Activated CD8-positive, alpha-beta T cell treated with anti-CD3 and anti-CD28 coated beads for 36 hours (primary cell): ENCODE data around the gene SBNO2. TPM values are rescaled to one million over a fixed set of nuclear protein-coding genes. Genes with fewer than 3 reads are reported as not detected.
A peak's percentile ranks its signal among the peaks of the same experiment; 100 is the strongest.

Experiments used
- ATAC-seq: fragments of 200-7000 bp; cut with Tn5 transposase; one replicate; pipeline ENCODE4 v1.10.0; 2021; ENCODE audit warnings: mild to moderate bottlenecking, moderate library complexity
- CTCF ChIA-PET: fragments of 350-600 bp; sonication (Branson Sonifier 250); formaldehyde crosslinking; loops from one replicate; lab custom pipeline; 2021; ENCODE audit warnings: antibody characterized with exemption; lab: Charles Lee
- POLR2A ChIA-PET: fragments of 350-600 bp; sonication (Branson Sonifier 250); formaldehyde crosslinking; loops from one replicate; lab custom pipeline; 2021; ENCODE audit warnings: antibody characterized with exemption; lab: Charles Lee
- DNase-seq: peaks from one replicate; pipeline ENCODE4 v3.0.0-alpha.2; 2020
- H3K27ac Mint-ChIP-seq: one replicate; pipeline ENCODE4 v1.8.0; 2021; ENCODE audit warnings: mild to moderate bottlenecking, mixed read lengths
- H3K27me3 Mint-ChIP-seq: one replicate; pipeline ENCODE4 v1.8.0; 2021; ENCODE audit warnings: mixed read lengths
- H3K36me3 Mint-ChIP-seq: one replicate; pipeline ENCODE4 v1.8.0; 2021; ENCODE audit warnings: low read depth, mixed read lengths
- H3K4me1 Mint-ChIP-seq: one replicate; pipeline ENCODE4 v1.8.0; 2021; ENCODE audit warnings: low read depth, mixed read lengths
- H3K4me3 Mint-ChIP-seq: one replicate; pipeline ENCODE4 v1.8.0; 2021; ENCODE audit warnings: mild to moderate bottlenecking, moderate library complexity, mixed read lengths
- H3K9me3 Mint-ChIP-seq: one replicate; pipeline ENCODE4 v1.8.0; 2021; ENCODE audit warnings: mixed read lengths
- intact Hi-C: fragments of 100-400 bp; cut with micrococcal nuclease; formaldehyde crosslinking; loops from one replicate; pipeline ENCODE4 v1.10.0; 2022
- total RNA-seq, 2 experiments: library from RNA; stranded (reverse); gene quantifications; one replicate each; pipeline ENCODE4 v1.2.3, GENCODE V29; 2021
- TF ChIP-seq, protein P1 (sequence below): fragments of 200-600 bp; IDR thresholded peaks from one replicate; pipeline ENCODE4 v1.8.0; 2022; ENCODE audit warnings: antibody characterized with exemption, mild to moderate bottlenecking

SBNO2 gene
- total RNA-seq, 2 experiments from 2014 or later: 41.7 to 42.0 TPM

DNA sequence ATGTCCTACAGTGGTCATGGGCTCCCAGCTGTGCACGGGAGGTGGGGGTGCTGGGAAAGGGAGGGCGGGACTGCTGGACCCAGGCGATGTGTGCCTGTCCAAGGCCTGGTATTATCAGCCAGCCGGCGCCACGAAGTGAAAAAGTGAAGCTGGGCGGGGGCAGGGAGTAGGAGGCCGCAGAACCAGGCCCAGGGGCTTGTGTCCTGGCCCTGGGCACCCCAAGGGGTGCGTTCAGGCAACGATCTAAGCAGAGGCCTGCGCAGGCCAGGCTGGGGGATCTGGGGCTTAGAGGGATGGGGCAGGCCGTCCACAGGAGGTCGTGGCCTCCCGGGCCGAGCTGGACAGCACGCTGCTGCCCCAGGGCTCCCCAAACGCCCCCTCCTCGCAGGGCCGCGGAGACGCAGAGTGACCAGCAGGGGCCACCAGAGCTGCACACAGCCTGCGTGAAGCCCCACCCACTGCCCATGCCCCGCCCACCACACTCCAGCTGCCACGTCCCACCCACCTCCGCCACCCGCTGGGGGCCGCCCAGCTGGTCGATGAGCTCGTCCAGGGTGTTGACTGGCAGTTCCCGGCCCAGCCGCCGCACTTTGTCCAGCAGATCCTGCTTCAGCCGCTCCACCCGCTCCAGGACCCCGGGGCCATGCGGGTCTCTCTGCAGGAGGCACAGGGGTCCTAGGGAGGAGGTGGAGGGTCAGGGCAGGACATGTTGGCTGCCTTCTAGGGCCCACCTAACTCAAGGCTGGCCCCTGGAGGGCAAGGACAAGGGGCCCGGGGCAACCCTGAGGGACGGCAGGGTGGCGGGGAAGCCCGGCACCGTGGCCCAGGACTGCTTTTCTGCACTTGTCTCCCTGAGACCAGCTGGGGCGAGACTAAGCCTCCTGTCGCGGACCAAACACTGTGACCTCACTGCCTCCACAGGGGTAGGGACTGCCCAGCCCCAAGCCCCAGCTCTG, 60.8 kb downstream of the SBNO2 start:
- ATAC-seq (peak; percentile 96), DNase-seq (peak; percentile 95)
- no peak overlapping the region for H3K4me3 Mint-ChIP-seq
- intact Hi-C loops: loop anchor here (5.0 kb wide), 1 partner anchor 79 kb away; no protein-coding TSS in a partner anchor
- no peak overlapping the region for H3K27ac Mint-ChIP-seq
- ChIA-PET POLR2A (interaction anchor here (0.9 to 3.8 kb wide), 8 partner anchors 9 to 80 kb away, joined by 3 to 29 read pairs (median 8); partner anchors contain the start of gene GPX4), CTCF (interaction anchor here (0.6 to 4.3 kb wide), 27 partner anchors 11 to 131 kb away, joined by 3 to 37 read pairs (median 4); no protein-coding TSS in a partner anchor)
- H3K4me1 Mint-ChIP-seq: peaks cover 5% of the 10 kb centered on the region
- peaks cover 2% of the 10 kb centered on the region for H3K36me3 Mint-ChIP-seq
- no peaks in the 10 kb centered on the region for H3K9me3 Mint-ChIP-seq
- no peaks in the 10 kb centered on the region for H3K27me3 Mint-ChIP-seq
- TF ChIP-seq, protein P1, sequence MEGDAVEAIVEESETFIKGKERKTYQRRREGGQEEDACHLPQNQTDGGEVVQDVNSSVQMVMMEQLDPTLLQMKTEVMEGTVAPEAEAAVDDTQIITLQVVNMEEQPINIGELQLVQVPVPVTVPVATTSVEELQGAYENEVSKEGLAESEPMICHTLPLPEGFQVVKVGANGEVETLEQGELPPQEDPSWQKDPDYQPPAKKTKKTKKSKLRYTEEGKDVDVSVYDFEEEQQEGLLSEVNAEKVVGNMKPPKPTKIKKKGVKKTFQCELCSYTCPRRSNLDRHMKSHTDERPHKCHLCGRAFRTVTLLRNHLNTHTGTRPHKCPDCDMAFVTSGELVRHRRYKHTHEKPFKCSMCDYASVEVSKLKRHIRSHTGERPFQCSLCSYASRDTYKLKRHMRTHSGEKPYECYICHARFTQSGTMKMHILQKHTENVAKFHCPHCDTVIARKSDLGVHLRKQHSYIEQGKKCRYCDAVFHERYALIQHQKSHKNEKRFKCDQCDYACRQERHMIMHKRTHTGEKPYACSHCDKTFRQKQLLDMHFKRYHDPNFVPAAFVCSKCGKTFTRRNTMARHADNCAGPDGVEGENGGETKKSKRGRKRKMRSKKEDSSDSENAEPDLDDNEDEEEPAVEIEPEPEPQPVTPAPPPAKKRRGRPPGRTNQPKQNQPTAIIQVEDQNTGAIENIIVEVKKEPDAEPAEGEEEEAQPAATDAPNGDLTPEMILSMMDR: peak; percentile 95

DNA sequence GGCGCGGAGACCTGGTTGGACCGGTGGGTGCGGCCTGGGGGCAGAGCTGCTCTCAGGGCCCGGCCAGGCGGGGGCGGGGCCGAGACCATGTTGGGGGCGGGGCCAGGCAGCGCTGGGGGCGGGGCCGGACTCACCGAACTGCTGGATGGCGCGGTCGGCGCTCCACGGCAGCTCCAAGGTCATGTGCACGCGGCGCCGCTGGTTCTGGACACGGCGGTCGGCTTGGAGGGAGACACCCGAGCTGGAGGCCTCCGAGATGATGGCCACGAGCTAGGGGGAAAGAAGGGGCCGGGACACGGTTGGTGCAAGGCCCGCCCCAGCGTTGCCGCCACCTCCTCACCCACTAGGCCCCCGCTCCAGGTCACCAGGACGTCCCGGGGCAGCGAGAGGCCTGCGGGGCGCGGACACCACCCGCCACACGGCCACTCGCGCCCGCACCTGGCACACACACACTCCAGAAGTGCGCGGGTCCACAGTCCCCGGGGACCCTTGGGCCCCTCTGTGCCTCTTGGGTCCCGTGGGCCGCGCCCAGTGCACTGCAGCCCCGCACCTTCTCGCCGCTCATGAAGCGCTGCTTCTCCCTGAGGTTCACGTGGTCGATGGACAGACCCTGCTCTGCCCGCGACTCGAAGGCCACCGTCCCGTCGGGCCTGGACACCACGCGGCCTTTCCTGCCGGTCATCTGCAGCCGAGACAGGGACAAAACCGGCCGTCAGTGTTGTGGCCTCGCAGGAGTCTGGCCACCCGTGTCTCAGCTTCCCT, 61.6 kb downstream of the SBNO2 start:
- H3K36me3 Mint-ChIP-seq: no peaks in the 10 kb centered on the region
- no peaks in the 10 kb centered on the region for H3K27me3 Mint-ChIP-seq
- no peaks in the 10 kb centered on the region for H3K9me3 Mint-ChIP-seq
- intact Hi-C loops: loop anchor here (5.0 kb wide), 1 partner anchor 80 kb away; no protein-coding TSS in a partner anchor
- POLR2A ChIA-PET: interaction anchor here (0.9 to 3.8 kb wide), 6 partner anchors 8 to 81 kb away, joined by 3 to 29 read pairs (median 8); partner anchors contain the start of gene GPX4
- peaks cover 5% of the 10 kb centered on the region for H3K4me1 Mint-ChIP-seq
- H3K4me3 Mint-ChIP-seq: no peak overlapping the region
- no peak for ATAC-seq
- TF ChIP-seq, protein P1: no peak
- no peak for DNase-seq
- CTCF ChIA-PET: interaction anchor here (0.6 to 4.3 kb wide), 19 partner anchors 10 to 132 kb away, joined by 3 to 37 read pairs (median 5); no protein-coding TSS in a partner anchor
- H3K27ac Mint-ChIP-seq: no peak overlapping the region

DNA sequence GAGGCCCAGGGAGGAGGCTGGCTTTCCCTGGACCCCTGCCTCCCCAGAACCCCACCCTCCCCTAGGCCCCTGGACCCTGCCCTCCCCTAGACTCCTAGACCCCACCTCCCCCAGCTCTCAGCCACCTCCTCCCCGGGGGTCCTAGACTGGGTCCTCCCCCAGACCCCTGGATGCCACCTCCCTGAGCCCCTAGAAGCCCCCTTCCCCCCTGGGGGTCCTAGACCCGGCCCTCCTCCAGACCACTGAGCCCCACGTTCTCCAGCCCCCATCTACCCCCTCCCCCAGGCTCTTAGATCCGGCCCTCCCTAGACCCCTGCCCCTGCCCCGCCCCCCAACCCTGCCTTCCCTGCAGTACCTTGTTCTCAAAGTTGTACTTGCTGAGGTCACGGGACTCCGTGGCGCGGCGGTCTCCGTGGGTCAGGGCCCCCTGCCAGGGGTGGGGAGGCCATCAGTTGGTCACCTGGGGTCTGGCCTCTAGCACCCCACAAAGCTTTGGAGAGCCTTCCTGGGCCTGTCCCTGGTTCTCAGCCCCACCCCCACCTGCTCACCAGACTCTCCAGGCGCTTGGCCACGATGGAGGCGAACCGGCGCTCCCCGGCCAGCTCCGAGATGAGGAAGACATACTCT, 62.3 kb downstream of the SBNO2 start:
- TF ChIP-seq, protein P1: no peak
- ChIA-PET CTCF (interaction anchor here (0.8 to 4.3 kb wide), 9 partner anchors 17 to 129 kb away, joined by 3 to 37 read pairs (median 6); no protein-coding TSS in a partner anchor), POLR2A (interaction anchor here (0.6 to 3.8 kb wide), 4 partner anchors 12 to 81 kb away, joined by 3 to 29 read pairs (median 4); no protein-coding TSS in a partner anchor)
- Mint-ChIP-seq H3K27ac (no peak overlapping the region), H3K4me3 (no peak overlapping the region), H3K27me3 (no peaks in the 10 kb centered on the region), H3K36me3 (peaks cover 4% of the 10 kb centered on the region), H3K9me3 (no peaks in the 10 kb centered on the region), H3K4me1 (peaks cover 6% of the 10 kb centered on the region)
- DNase-seq (no peak), ATAC-seq (no peak)
- intact Hi-C loops: loop anchor here (5.0 kb wide), 1 partner anchor 81 kb away; no protein-coding TSS in a partner anchor

DNA sequence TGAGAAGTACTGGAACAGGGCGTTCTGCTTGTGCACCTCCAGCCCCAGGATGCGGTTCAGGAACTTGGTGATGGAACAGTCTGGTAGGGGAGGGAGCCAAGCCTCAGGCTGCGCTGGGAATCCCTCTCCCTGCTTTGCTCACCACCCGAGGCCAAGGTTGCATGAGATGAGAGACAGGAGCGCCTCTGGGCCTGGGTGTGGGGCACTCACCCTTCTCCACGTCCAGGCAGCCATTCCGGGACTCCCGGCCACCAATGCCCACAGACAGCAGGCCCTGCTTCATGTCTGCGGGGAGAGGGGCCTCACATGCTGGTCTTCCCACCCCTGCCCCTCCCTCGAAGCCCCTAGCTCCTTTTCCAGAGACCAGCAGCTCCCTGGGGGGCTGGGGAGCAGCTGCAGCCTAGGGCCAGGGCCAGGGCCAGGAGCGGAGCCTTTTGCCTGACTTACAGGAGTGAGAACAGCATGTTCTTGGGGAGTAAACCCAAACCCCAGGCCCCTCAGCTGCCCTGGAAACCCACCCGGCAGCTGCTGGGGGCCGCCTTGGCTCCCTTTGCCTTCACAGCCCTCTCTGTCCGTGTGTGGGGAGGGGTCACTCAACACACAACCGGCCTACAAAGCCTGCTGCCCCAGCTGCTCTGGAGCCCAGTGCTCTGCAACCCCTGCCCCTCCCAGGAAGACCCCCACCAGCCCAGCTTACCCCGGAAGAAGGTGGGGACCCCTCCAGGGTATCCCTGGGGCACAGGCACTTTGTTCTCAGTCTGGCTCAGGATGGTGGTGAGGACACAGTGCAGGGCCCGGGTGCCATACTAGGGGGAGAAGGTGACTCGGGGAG, 63.0 kb downstream of the SBNO2 start:
- TF ChIP-seq, protein P1: no peak
- intact Hi-C loops: loop anchor here (5.0 kb wide), 1 partner anchor 81 kb away; no protein-coding TSS in a partner anchor
- DNase-seq: no peak
- CTCF ChIA-PET: interaction anchor here (1.1 to 4.3 kb wide), 2 partner anchors 68 to 82 kb away, joined by 3 to 37 read pairs; no protein-coding TSS in a partner anchor
- POLR2A ChIA-PET: interaction anchor here (0.6 to 3.8 kb wide), 4 partner anchors 12 to 81 kb away, joined by 3 to 29 read pairs (median 4); no protein-coding TSS in a partner anchor
- Mint-ChIP-seq H3K9me3 (no peaks in the 10 kb centered on the region), H3K27me3 (no peaks in the 10 kb centered on the region), H3K36me3 (peaks cover 6% of the 10 kb centered on the region), H3K4me3 (no peak overlapping the region), H3K27ac (no peak overlapping the region), H3K4me1 (peaks cover 8% of the 10 kb centered on the region)
- ATAC-seq: no peak
